Caco-2 (cell line): ENCODE results near the gene MRS2. TPM values are rescaled to one million over a fixed set of nuclear protein-coding genes. Genes with fewer than 3 reads are reported as not detected.

Source experiments
- BruUV-seq: library from RNA; stranded (reverse); fragments of 400-500 nt; replicated peaks from 2 replicates; lab custom pipeline; 2021; lab: Mats Ljungman, UMichigan
- CTCF ChIA-PET: fragments of 300-600 bp; sonication (Branson Sonifier 250); formaldehyde crosslinking; loops from one replicate; lab custom pipeline; 2022; ENCODE audit warnings: antibody characterized with exemption; lab: Charles Lee
- POLR2A ChIA-PET: fragments of 300-600 bp; sonication (Branson Sonifier 250); formaldehyde crosslinking; loops from one replicate; lab custom pipeline; 2022; ENCODE audit warnings: antibody characterized with exemption; lab: Charles Lee
- DNase-seq, 2 experiments: peaks; one replicate each; pipeline versions ENCODE4 v3.0.0 to v3.0.0-alpha.2; 2020 to 2022
- H3K27me3 ChIP-seq: replicated peaks from 2 replicates; pipeline ENCODE4 v1.6.0; 2011; ENCODE audit warnings: low read length; ENCODE audit not compliant: control insufficient read depth, insufficient read depth
- H3K36me3 ChIP-seq: 2 replicates; pipeline ENCODE4 v1.5.1; 2011; ENCODE audit warnings: low read length; ENCODE audit not compliant: control insufficient read depth, insufficient read depth
- H3K4me1 ChIP-seq: fragments of 250-450 bp; sonication (Bioruptor Pico); 2 replicates; pipeline ENCODE4 v1.5.1; 2020; ENCODE audit warnings: mild to moderate bottlenecking
- H3K4me3 ChIP-seq: 2 replicates; pipeline ENCODE4 v1.5.1; 2011; ENCODE audit warnings: low read depth, mild to moderate bottlenecking, control low read depth, low read length
- H3K9me3 ChIP-seq: fragments of 250-450 bp; sonication (Bioruptor Pico); 2 replicates; pipeline ENCODE4 v1.5.1; 2020; ENCODE audit warnings: mild to moderate bottlenecking, moderate library complexity
- H3K27ac Mint-ChIP-seq: one replicate; pipeline ENCODE4 v1.8.0; 2022; ENCODE audit warnings: mixed read lengths; ENCODE audit not compliant: unreplicated experiment
- H3K27me3 Mint-ChIP-seq: one replicate; pipeline ENCODE4 v1.8.0; 2022; ENCODE audit warnings: mixed read lengths; ENCODE audit not compliant: insufficient read depth, unreplicated experiment
- H3K36me3 Mint-ChIP-seq: one replicate; pipeline ENCODE4 v1.8.0; 2022; ENCODE audit warnings: mild to moderate bottlenecking, mixed read lengths; ENCODE audit not compliant: insufficient read depth, unreplicated experiment
- H3K4me1 Mint-ChIP-seq: one replicate; pipeline ENCODE4 v1.8.0; 2022; ENCODE audit warnings: low read depth, mixed read lengths; ENCODE audit not compliant: unreplicated experiment
- H3K4me3 Mint-ChIP-seq: one replicate; pipeline ENCODE4 v1.8.0; 2022; ENCODE audit warnings: mild to moderate bottlenecking, moderate library complexity, mixed read lengths; ENCODE audit not compliant: unreplicated experiment
- H3K9me3 Mint-ChIP-seq: one replicate; pipeline ENCODE4 v1.8.0; 2022; ENCODE audit warnings: mixed read lengths; ENCODE audit not compliant: unreplicated experiment
- intact Hi-C: fragments of 100-400 bp; cut with micrococcal nuclease; formaldehyde crosslinking; loops from one replicate; pipeline ENCODE4 v1.10.0; 2022; ENCODE audit not compliant: unreplicated experiment
- total RNA-seq: library from RNA; stranded (reverse); gene quantifications from 2 replicates; pipeline ENCODE4 v1.2.3, GENCODE V29; 2022
- TF ChIP-seq, protein P1 (sequence below), 2 experiments: fragments of 200-600 bp in 1 of 2; IDR thresholded peaks; 1 replicate in 1 of 2; 2 replicates in 1 of 2; pipeline versions ENCODE4 v1.5.1 to v1.8.0; 2011 to 2022; ENCODE audit warnings: antibody characterized with exemption in 1 of 2, control low read depth in 1 of 2, inconsistent platforms in 1 of 2, low read depth in 1 of 2, low read length in 1 of 2, mild to moderate bottlenecking in 1 of 2, moderate library complexity in 1 of 2; ENCODE audit not compliant: insufficient read depth in 1 of 2, severe bottlenecking in 1 of 2, unreplicated experiment in 1 of 2

The MRS2 gene
- total RNA-seq, 1 experiment from 2014 or later = 62.3 TPM

DNA sequence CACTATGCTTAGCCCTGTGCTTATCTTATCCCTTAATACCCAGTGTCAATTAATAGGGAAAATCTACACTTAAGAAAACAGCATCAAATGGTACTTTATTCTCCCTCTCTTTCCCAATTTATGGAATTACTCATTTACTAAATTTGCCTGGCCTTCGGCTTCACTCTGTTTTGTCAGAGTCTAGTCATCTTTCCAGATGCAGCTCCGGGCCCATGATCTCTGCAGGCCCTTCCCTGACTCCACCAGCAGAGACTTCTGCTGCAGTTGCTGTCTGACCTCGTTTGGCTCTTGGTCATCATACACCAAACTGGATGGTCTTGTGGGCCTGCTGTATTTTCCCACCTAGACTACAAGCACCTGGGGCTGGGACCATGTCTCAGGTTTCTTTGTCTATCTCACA is 27.4 kb downstream of the MRS2 start:
- Histone ChIP-seq H3K27me3 (no peaks in the 10 kb centered on the region), H3K4me1 (no peaks in the 10 kb centered on the region), H3K36me3 (no peaks in the 10 kb centered on the region; the same call in 1 of the 2 replicates), H3K4me3 (no peak overlapping the region), H3K9me3 (no peaks in the 10 kb centered on the region; the same call in 1 of the 2 replicates)
- CTCF ChIA-PET = interaction anchor here (1.0 kb wide), 1 partner anchor 91 kb away, joined by 4 read pairs; no protein-coding TSS in a partner anchor
- Mint-ChIP-seq H3K27ac (no peak overlapping the region), H3K27me3 (no peaks in the 10 kb centered on the region), H3K9me3 (no peaks in the 10 kb centered on the region), H3K4me3 (no peak overlapping the region), H3K36me3 (peaks cover 10% of the 10 kb centered on the region), H3K4me1 (peaks cover 16% of the 10 kb centered on the region)
- no TSS peak for BruUV-seq
- TF ChIP-seq, protein P1, sequence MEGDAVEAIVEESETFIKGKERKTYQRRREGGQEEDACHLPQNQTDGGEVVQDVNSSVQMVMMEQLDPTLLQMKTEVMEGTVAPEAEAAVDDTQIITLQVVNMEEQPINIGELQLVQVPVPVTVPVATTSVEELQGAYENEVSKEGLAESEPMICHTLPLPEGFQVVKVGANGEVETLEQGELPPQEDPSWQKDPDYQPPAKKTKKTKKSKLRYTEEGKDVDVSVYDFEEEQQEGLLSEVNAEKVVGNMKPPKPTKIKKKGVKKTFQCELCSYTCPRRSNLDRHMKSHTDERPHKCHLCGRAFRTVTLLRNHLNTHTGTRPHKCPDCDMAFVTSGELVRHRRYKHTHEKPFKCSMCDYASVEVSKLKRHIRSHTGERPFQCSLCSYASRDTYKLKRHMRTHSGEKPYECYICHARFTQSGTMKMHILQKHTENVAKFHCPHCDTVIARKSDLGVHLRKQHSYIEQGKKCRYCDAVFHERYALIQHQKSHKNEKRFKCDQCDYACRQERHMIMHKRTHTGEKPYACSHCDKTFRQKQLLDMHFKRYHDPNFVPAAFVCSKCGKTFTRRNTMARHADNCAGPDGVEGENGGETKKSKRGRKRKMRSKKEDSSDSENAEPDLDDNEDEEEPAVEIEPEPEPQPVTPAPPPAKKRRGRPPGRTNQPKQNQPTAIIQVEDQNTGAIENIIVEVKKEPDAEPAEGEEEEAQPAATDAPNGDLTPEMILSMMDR (IDR thresholded peaks at IDR 0.05; ENCODE audit: insufficient read depth in 1 of 2, low read depth in 1 of 2, low read length in 1 of 2, severe bottlenecking in 1 of 2, unreplicated experiment in 1 of 2) = no peak
- intact Hi-C loops = loop anchor here (5.0 kb wide), 3 partner anchors 62 to 267 kb away; partner anchors contain the start of gene ALDH5A1
- no peak for DNase-seq
- POLR2A ChIA-PET = interaction anchor here (0.7 kb wide), 1 partner anchor 28 kb away, joined by 3 read pairs; the partner anchor contains the start of gene MRS2

DNA sequence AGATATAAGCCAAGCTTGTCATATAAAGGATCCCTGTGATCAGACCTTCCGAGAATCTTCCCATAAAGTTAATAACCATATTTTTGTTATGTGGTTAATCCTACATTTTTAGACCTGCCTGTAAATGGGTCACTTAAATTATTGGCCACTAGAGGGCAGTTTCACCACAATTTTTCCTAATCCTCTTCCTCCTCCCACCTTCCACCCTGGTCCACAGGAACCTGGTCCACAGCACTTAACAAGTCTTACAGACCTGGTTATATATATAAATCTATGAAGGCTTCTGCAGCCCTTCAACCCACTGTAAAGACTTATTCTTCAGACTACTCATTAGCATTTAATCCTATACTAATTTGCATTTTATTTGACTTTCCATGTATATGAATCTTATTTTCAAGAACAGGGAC is 28.3 kb downstream of the MRS2 start:
- peak in 1 of 2 experiments; percentile 59 for DNase-seq
- Mint-ChIP-seq H3K4me3 (no peak overlapping the region), H3K36me3 (peaks cover 8% of the 10 kb centered on the region), H3K27me3 (no peaks in the 10 kb centered on the region), H3K27ac (no peak overlapping the region), H3K9me3 (no peaks in the 10 kb centered on the region), H3K4me1 (peaks cover 16% of the 10 kb centered on the region)
- ChIA-PET POLR2A (no interaction called here), CTCF (interaction anchor here (1.0 kb wide), 1 partner anchor 90 kb away, joined by 4 read pairs; no protein-coding TSS in a partner anchor)
- Histone ChIP-seq H3K4me1 (no peaks in the 10 kb centered on the region), H3K27me3 (no peaks in the 10 kb centered on the region), H3K9me3 (no peaks in the 10 kb centered on the region; the same call in 1 of the 2 replicates), H3K4me3 (no peak overlapping the region), H3K36me3 (no peaks in the 10 kb centered on the region; the same call in 1 of the 2 replicates)
- TF ChIP-seq, protein P1 (IDR thresholded peaks at IDR 0.05; ENCODE audit: insufficient read depth in 1 of 2, low read depth in 1 of 2, low read length in 1 of 2, severe bottlenecking in 1 of 2, unreplicated experiment in 1 of 2) = peak; percentile 43 to 60
- no TSS peak for BruUV-seq
- intact Hi-C loops = loop anchor here (1.0 to 5.0 kb wide), 5 partner anchors 61 to 266 kb away; partner anchors contain the start of gene ALDH5A1

DNA sequence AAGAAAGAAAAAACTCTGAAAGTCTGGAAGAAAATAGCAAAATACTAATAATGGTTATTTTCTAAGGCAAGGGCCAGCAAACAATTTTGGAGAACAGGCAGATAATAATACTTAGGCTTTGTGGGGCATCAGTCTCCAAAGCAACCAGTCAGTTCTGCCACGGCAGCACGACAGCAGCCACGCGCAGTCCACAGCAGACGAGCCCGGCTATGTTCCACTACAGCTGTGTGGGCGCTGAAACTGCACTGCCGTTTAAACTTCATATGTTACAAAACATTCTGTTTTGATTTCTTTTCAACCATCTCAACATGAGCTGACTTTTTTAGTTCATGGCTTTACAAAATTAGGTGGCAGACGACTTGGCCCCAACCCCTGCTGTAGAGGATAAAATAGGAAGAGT is 29.9 kb downstream of the MRS2 start:
- Histone ChIP-seq H3K27me3 (no peaks in the 10 kb centered on the region), H3K36me3 (no peaks in the 10 kb centered on the region), H3K4me1 (no peaks in the 10 kb centered on the region), H3K9me3 (no peaks in the 10 kb centered on the region), H3K4me3 (no peak overlapping the region)
- Mint-ChIP-seq H3K9me3 (no peaks in the 10 kb centered on the region), H3K27me3 (no peaks in the 10 kb centered on the region), H3K4me3 (no peak overlapping the region), H3K4me1 (peaks cover 10% of the 10 kb centered on the region), H3K27ac (no peak overlapping the region), H3K36me3 (no peaks in the 10 kb centered on the region)
- DNase-seq = no peak
- ChIA-PET POLR2A (no interaction called here), CTCF (no interaction called here)
- intact Hi-C loops = loop anchor here (5.0 kb wide), 3 partner anchors 60 to 265 kb away; partner anchors contain the start of gene ALDH5A1
- TF ChIP-seq, protein P1 (IDR thresholded peaks at IDR 0.05; ENCODE audit: insufficient read depth in 1 of 2, low read depth in 1 of 2, low read length in 1 of 2, severe bottlenecking in 1 of 2, unreplicated experiment in 1 of 2) = no peak
- BruUV-seq = no TSS peak
